HAP-1 (cell line): Measurements from ENCODE around the gene MIEN1.

ENCODE experiments used
- DNase-seq, 2 experiments: peaks; one replicate each; pipeline ENCODE4 v3.0.0-alpha.2; 2016 to 2020; ENCODE audit warnings: low spot score in 2 of 2
- H3K27me3 ChIP-seq: fragments of 250-450 bp; sonication (Bioruptor Pico); 2 replicates; pipeline ENCODE4 v1.5.1; 2020; ENCODE audit warnings: low read depth, mild to moderate bottlenecking, moderate library complexity
- H3K36me3 ChIP-seq: fragments of 250-450 bp; sonication (Bioruptor Pico); replicated peaks from 2 replicates; pipeline ENCODE4 v1.5.1; 2020; ENCODE audit warnings: mild to moderate bottlenecking
- H3K4me1 ChIP-seq: fragments of 250-450 bp; sonication (Bioruptor Pico); 2 replicates; pipeline ENCODE4 v1.5.1; 2020; ENCODE audit warnings: mild to moderate bottlenecking
- H3K4me3 ChIP-seq: fragments of 250-450 bp; sonication (Bioruptor Pico); 2 replicates; pipeline ENCODE4 v1.5.1; 2020; ENCODE audit warnings: mild to moderate bottlenecking, moderate library complexity
- H3K9me3 ChIP-seq: fragments of 250-450 bp; sonication (Bioruptor Pico); 2 replicates; pipeline ENCODE4 v1.5.1; 2020; ENCODE audit warnings: mild to moderate bottlenecking, moderate library complexity
- in situ Hi-C: fragments of 300-500 bp; cut with MboI; formaldehyde crosslinking; loops from 3 replicates; pipeline ENCODE4 v1.14.3; 2020; ENCODE audit warnings: low sequenced_read_pairs, inconsistent platforms, mixed read lengths

The MIEN1 gene

DNA sequence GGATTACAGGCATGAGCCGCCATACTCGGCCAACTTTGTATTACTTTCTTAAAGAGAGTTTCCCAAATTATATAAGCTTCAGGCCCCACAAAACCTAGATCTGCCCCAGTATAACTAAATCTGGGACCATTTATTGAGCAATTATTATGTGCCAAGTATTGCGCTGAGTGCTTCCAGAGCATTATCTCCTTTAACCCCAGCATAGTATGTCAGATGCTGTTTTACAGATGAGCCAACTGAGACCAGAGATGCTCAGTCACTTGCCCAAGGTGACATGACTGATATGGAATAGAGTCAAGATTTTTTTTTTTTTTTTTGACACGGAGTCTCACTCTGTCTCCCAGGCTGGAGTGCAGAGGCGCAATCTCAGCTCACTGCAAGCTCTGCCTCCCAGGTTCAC lies 32.4 kb downstream of the MIEN1 start:
- H3K4me3 ChIP-seq = no peak overlapping the region
- H3K36me3 ChIP-seq = no peaks in the 10 kb centered on the region
- H3K27me3 ChIP-seq = no peaks in the 10 kb centered on the region
- DNase-seq = no peak
- no peaks in the 10 kb centered on the region for H3K9me3 ChIP-seq
- H3K4me1 ChIP-seq = peaks cover 3% of the 10 kb centered on the region; the same call in 1 of the 2 replicates
- in situ Hi-C loops = no loop called here

DNA sequence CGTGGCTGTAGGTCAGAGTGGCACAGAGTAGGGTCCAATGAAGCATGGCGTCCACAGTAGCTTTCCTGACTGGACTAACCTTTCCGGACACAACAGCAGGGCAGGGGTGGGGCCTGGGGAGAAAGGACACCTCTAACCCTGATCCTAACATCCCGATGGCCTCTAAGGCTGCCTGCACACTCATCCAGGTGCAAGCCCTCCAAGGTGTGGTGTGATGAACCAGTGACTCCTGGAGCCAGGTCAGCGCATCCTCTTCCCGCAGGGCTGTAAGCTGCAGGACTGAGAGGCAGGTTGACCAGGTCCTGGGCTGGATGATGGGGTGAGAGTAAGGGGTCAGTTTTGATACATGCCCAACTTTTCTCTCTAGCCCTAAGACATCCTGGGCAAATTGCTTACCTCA lies 33.6 kb downstream of the MIEN1 start:
- Histone ChIP-seq H3K36me3 (no peaks in the 10 kb centered on the region), H3K9me3 (no peaks in the 10 kb centered on the region), H3K4me1 (no peaks in the 10 kb centered on the region), H3K4me3 (no peak overlapping the region), H3K27me3 (no peaks in the 10 kb centered on the region)
- DNase-seq = no peak
- in situ Hi-C loops = no loop called here

DNA sequence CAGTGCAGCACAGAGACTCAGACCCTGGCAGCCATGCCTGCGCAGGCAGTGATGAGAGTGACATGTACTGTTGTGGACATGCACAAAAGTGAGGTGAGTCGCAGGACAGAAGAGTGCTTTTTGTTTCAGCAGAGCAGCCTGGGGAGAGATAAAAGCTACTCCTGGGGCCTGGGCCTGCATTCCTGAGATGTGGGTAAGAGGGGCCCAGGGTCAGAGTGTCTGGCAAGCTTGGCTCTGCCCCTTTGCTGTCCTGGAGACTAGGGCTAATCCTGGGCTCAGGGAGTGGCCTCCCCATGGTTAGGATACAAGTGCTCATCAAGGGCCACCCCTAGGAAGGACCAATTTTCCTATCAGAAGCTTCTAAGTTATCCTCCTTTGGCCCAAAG lies 35.2 kb downstream of the MIEN1 start:
- no peaks in the 10 kb centered on the region for H3K27me3 ChIP-seq
- no peak for DNase-seq
- no peaks in the 10 kb centered on the region for H3K9me3 ChIP-seq
- in situ Hi-C loops = no loop called here
- H3K4me1 ChIP-seq = no peaks in the 10 kb centered on the region
- no peak overlapping the region for H3K4me3 ChIP-seq
- no peaks in the 10 kb centered on the region for H3K36me3 ChIP-seq

DNA sequence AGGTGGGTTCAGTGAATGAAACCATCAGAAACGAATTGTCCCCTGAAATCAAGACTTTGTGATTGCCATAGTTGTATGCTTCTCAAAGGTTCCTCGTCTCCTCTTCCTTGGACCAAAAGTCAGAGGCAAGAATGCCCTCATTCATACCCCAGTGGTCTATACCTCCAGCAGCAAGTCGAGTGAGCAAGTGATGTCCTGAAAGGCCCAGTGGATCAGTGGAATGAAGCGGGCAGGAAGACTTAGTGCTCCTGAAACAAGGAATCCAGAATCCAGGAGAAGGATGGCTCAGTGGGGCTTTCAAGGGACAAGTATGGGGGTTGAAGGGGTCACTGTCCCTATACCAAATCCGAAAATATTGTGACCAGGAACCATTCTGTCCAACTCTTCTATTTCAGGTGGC lies 35.7 kb downstream of the MIEN1 start:
- Histone ChIP-seq H3K4me1 (no peaks in the 10 kb centered on the region), H3K4me3 (no peak overlapping the region), H3K27me3 (no peaks in the 10 kb centered on the region), H3K9me3 (no peaks in the 10 kb centered on the region), H3K36me3 (no peaks in the 10 kb centered on the region)
- no peak for DNase-seq
- in situ Hi-C loops = no loop called here

DNA sequence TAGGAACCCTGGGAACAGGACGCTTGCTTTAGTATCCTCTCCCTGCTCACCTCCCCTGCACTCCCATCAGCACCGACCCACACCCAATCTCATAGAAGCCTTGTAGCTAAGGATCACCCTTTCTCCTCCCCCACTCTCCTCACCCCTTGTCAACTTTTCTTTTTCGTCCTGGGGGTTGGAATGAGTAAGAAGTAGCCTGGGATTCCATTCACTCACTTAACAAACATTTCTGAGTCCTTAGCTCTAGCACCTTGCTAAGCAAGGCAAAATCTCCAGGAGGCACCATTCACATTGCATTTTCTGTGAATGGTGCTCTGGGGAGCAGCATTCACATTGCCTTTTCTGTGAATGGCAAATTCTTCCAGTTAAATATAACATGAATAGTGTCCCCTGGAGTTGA lies 41.4 kb downstream of the MIEN1 start:
- H3K4me1 ChIP-seq = peaks cover 6% of the 10 kb centered on the region
- no peak for DNase-seq
- H3K36me3 ChIP-seq = no peaks in the 10 kb centered on the region
- no peaks in the 10 kb centered on the region for H3K9me3 ChIP-seq
- H3K27me3 ChIP-seq = no peaks in the 10 kb centered on the region
- in situ Hi-C loops = no loop called here
- H3K4me3 ChIP-seq = no peak overlapping the region; the same call in 1 of the 2 replicates

DNA sequence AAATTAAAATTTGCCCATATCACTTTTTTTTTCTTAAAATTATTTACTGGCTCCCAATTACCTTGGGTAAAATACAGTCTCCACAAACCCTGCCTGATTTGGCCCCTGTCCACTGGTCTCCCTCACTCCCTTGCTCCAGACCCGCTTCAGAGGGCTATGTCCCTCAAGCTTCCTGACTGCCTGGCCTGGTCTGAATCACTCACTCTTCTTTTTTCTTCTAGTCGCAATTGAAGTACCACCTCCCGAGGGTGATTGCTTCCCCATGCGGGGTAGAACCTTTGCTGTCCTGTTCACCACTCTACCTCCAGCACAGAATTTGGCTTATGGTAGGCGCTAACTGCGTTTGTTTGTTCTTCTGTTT lies 41.9 kb downstream of the MIEN1 start:
- Histone ChIP-seq H3K4me1 (peaks cover 6% of the 10 kb centered on the region), H3K36me3 (no peaks in the 10 kb centered on the region), H3K9me3 (no peaks in the 10 kb centered on the region), H3K4me3 (peak overlapping the region; percentile 57), H3K27me3 (no peaks in the 10 kb centered on the region)
- DNase-seq = no peak
- in situ Hi-C loops = no loop called here

DNA sequence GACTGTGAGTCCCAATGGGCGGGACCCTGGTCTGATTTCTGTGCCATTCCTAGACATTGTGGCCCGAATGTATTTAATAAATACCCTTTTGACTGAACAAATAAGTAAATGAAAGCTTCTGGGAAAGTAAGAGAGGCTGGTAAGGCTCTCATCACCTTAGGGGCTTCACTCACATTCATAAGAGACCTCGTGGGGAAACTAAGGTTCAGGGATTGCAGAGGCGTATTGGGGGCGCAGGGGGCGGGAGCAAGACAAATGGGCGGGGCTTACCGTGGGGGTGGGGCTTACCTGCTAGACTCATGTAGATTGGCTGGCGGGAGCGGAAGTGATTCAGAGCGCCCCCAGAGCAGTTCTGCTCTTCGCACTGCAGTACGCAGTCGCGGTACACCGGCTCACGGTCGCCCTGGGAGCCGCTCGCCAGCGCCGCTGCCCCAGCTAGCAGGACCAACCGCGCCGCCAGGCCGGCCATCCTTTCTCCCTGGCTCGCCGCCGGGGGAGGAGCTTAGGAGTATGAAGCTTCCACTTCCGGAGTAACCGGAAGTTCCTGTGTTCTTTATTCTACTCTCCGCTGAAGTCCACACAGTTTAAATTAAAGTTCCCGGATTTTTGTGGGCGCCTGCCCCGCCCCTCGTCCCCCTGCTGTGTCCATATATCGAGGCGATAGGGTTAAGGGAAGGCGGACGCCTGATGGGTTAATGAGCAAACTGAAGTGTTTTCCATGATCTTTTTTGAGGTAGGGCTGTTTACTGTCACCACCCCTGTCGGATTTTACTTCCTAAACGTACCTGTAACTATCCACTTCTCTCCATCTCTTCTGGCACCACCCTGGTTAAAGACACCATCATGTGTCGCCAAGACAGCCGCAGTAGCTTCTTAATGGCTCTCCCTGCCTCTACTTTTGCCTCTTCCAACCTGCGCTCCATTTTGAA lies 42.5 kb downstream of the MIEN1 start, which contains the start of gene PGAP3:
TSS of gene PGAP3 (minus strand) at position 512 of the 929 bp plus-strand sequence. CDS start at position 469, 43 bp downstream.
- peak within 1 kb of the TSS; percentile 57 for H3K4me3 ChIP-seq
- H3K9me3 ChIP-seq = no peaks in the 10 kb centered on the region
- H3K36me3 ChIP-seq = no peaks in the 10 kb centered on the region
- DNase-seq = peak; percentile 86 to 94
- in situ Hi-C loops = no loop called here
- peaks cover 6% of the 10 kb centered on the region for H3K4me1 ChIP-seq
- no peaks in the 10 kb centered on the region for H3K27me3 ChIP-seq

DNA sequence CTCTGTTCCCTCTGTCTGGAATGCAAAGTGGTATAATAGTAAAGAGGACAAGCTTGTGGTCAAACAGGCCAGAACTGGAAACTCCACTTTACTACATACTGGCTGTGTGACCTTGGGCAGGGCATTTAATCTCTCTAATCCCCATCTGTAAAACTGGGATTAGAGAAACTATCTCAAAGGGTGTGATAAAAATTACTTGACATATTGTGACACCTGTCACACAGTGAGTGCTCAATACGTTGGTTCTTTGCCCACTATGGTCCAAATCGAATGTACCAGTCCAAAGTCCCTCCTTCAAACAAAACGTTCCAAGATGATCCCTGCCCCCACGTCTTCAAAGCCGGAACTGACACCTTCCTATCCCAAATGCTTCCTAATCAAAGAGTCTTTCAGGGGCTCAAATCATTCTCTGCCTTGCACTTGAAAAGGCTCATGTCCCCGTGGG lies 43.2 kb downstream of the MIEN1 start:
- peak overlapping the region; percentile 57 for H3K4me3 ChIP-seq
- H3K27me3 ChIP-seq = no peaks in the 10 kb centered on the region
- in situ Hi-C loops = no loop called here
- H3K9me3 ChIP-seq = no peaks in the 10 kb centered on the region
- DNase-seq = no peak
- H3K4me1 ChIP-seq = peaks cover 6% of the 10 kb centered on the region
- H3K36me3 ChIP-seq = no peaks in the 10 kb centered on the region

DNA sequence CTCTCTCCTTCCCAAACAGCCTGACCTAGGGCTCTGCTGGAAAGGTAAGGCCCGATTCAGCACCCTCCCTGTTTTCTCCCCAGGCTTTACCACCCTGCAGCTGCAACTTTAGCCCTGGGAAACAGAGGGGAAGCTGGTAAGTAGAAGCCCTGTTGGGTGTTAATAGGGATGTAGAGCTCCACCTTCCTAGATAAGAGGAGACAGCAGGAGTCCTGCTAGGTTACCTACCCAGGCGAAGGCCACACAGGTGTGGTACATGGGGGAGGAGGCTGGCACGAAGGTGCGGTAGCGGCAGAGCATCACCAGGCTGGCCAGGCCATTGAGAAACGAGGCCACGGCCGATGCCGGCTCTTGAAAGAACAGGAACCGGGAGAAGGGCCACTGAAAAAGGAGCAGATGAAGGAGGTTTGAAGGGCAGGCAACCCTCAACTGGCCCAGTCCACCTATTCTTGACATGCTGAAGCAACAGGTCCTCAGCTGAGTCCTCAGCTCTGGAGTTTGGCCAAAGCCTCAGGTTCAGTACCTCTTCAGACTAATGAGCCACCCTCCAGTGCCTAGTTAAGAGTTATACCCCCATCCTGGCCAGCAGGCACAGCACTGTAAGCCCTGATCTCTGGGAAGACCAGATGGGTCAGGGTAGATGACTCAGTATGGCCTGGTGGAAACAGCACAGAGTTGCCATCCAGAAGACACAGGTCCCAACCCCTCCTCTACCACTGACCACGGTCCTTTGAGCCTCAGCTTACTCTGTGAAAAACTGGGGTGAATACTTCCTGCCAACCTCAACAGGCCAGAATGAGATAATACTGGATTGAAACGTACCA lies 45.8 kb downstream of the MIEN1 start:
- Histone ChIP-seq H3K27me3 (no peaks in the 10 kb centered on the region), H3K4me1 (peaks cover 6% of the 10 kb centered on the region), H3K36me3 (no peaks in the 10 kb centered on the region), H3K9me3 (no peaks in the 10 kb centered on the region), H3K4me3 (no peak overlapping the region)
- in situ Hi-C loops = no loop called here
- no peak for DNase-seq

DNA sequence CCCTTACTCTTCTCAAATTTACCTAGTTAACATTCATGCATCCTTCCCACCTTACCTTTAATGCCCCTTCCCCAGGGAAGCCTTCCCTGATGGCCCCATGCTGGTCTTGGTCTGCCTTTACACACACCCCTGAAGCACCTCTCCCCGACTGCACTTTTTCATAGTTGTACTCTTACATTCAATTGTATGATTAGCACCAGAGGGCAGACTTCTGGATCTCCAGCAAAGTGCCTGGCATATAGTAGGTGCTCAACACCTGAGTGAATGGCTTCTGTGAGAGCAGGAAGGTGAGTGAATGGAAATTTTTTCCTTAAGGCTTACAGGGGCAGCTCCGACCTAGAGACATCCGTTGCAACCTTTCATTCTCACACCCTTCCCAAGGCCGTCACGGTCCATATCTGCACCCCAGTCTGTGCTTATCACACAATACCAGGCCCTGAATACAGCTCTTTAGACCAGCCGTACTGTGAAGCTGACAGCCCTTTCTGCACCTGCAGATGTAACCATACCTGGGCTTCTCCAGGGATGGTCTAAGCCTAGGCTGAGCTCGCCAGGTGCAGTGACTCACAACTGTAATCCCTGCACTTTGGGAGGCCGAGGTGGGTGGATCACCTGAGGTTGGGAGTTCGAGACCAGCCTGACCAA lies 46.9 kb downstream of the MIEN1 start:
- in situ Hi-C loops = no loop called here

DNA sequence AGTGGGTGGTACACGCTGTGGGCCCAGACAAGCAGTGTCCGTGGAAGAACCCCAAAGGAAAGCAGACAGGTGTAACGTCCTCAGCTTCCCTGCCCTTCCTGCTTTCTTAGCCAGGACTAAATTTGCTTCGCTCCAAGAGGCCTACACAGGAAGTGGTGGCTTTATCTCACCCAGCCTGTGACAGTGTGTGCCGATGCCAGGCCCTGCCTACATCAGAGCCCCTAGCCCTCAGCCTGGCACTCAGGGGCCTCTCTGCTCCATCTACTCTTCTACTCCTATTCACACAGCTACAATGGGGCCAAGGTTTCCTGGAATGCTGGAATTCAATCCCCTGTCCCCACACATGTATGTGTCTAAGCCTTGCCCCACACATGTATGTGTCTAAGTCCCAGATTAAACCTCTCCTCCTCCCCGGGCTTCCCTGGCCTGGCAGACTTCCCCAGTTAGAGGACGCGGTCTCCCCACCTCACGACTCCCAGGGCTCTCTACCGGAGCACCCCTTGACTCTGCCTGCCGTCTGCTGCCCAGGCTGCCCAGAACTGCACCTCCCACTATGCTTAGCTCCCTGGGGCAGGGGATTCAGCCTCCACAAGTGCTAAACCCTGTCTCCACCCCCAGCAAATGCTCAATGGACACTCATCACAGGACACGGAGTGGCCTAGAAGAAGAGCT lies 50.7 kb downstream of the MIEN1 start:
- Histone ChIP-seq H3K4me1 (no peaks in the 10 kb centered on the region), H3K36me3 (no peaks in the 10 kb centered on the region), H3K27me3 (no peaks in the 10 kb centered on the region), H3K4me3 (no peak overlapping the region), H3K9me3 (no peaks in the 10 kb centered on the region)
- in situ Hi-C loops = no loop called here
- DNase-seq = no peak

More for the DNA sequence above, 46.9 kb downstream of the MIEN1 start:
- Histone ChIP-seq H3K9me3 (no peaks in the 10 kb centered on the region), H3K36me3 (no peaks in the 10 kb centered on the region), H3K27me3 (no peaks in the 10 kb centered on the region), H3K4me1 (peaks cover 6% of the 10 kb centered on the region), H3K4me3 (no peak overlapping the region)
- DNase-seq = no peak
